Activated gamma-delta T cell (primary cell): ENCODE results near the gene WIPI1.
"Not testable (repeated sequence)": the region's sequence is repeated elsewhere in the genome, so short reads cannot be mapped to it uniquely, and the experiment has no call there.

Experiments
- DNase-seq: peaks from one replicate; lab custom pipeline; 2025; lab: John Stamatoyannopoulos, UW

WIPI1 gene

DNA sequence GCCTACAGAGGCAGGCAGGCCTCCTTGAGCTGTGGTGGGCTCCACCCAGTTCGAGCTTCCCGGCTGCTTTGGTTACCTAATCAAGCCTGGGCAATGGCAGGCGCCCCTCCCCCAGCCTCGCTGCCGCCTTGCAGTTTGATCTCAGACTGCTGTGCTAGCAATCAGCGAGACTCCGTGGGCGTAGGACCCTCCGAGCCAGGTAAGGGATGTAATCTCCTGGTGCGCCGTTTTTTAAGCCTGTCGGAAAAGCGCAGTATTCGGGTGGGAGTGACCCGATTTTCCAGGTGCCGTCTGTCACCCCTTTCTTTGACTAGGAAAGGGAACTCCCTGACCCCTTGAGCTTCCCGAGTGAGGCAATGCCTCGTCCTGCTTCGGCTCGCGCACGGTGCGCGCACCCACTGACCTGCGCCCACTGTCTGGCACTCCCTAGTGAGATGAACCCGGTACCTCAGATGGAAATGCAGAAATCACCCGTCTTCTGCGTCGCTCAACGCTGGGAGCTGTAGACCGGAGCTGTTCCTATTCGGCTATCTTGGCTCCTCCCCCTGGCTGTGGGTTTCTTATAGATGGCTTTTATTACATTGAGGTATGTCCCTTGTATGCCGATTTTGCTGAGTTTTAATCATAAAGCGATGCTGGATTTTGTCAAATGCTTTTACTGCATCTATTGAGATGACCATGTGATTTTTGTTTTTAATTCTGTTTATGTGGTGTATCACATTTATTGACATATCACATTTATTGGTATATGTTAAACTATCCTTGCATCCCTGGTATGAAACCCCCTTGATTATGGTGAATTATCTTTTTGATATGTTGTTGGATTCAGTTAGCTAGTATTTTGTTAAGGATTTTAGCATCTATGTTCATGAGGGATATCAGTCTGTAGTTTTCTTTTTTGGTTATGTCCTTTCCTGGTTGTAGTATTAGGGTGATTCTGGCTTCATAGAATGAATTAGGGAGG lies 43.4 kb downstream of the WIPI1 start:
- not testable (repeated sequence) for DNase-seq

GRCh38 chr17:68407656-68408055 lies 49.6 kb downstream of the WIPI1 start:
- not testable (repeated sequence) for DNase-seq

GRCh38 chr17:68403837-68404236 lies 53.5 kb downstream of the WIPI1 start:
- DNase-seq = not testable (repeated sequence)

GRCh38 chr17:68403122-68403521 lies 54.2 kb downstream of the WIPI1 start:
- DNase-seq = no peak

GRCh38 chr17:68401288-68401687 lies 56.0 kb downstream of the WIPI1 start:
- DNase-seq = no peak

- DNase-seq = no peak
These were observed 56.9 kb downstream of the WIPI1 start for GRCh38 chr17:68400404-68400735.

DNA sequence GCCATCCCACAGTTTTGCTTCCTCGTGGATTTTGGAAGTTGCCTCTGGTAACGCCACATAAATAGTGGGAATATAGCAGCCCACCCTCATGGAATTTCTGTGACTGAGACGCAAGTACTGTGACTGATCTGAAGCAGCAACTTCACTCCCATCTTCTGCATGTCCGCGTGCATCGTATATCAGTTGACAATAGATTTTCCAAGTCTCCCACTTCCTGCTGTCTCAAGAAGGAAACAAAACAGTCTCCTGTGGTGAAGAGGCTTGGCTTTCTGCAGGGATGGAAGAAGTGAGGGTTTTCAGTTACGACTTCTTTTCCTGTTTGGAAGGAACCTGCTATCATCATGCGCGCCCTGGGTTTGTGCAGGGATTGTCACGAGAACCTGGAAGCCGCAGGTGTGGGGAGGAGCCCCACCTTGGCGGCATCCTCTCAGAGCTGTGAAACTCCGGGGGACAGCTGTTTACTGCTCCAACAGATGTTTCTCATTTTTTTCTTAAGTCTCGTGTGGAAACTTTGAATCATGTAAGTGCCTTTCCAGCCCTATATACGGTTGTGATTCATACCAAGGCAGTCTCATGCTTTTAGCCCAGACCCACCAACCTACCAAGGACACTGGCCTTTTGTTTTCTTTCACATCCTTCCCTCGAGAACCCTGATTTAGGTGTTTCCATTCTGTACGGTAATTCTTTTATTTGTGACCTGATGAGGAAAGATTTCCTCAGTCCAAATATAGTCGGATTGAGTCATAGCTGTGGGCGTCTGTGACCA lies 57.5 kb downstream of the WIPI1 start:
- DNase-seq = no peak

- DNase-seq = no peak
These were observed 58.3 kb downstream of the WIPI1 start for GRCh38 chr17:68398691-68399637.

GRCh38 chr17:68397108-68397536 lies 60.2 kb downstream of the WIPI1 start:
- no peak for DNase-seq

DNA sequence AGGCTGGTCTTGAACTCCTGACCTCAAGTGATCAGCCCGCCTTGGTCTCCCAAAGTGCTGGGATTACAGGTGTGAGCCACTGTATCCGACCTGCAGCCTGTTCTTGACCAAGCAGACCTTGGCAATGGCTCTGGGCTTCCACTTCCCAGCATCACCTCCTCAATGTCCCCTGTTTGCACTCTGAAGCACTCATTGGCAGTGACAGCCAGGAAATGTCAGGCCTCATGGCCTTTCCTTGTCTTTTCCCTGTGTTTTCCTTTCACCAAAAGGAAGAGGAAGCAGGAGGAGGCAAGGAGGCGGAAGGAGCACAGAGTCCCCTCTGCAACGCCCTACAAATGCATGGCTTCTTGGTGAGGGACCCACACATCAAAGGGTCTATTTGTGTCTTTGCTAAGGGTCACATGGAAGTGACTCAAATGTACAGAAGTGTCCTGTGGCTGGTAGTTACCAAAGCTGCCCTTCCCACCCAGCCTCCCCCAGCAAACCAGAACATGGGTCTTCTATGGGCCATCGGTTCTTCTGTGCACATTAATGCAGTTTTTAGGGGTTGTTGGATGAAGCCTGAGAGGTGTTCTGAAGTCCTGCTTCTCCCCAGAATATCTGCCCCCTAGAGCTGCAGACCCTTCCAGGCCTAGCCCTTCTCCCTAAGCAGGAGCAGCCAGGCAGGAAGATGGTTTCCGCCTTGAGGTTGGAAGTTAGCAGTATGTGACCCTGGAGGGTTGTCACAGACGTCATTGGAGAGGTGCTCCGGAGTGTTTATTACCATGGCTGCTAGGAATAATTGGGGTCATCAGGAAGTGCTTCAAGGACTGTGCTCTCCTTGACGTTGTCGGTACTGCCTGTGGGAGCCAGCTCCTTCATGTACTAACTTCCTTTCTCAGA lies 60.8 kb downstream of the WIPI1 start:
- no peak for DNase-seq

DNA sequence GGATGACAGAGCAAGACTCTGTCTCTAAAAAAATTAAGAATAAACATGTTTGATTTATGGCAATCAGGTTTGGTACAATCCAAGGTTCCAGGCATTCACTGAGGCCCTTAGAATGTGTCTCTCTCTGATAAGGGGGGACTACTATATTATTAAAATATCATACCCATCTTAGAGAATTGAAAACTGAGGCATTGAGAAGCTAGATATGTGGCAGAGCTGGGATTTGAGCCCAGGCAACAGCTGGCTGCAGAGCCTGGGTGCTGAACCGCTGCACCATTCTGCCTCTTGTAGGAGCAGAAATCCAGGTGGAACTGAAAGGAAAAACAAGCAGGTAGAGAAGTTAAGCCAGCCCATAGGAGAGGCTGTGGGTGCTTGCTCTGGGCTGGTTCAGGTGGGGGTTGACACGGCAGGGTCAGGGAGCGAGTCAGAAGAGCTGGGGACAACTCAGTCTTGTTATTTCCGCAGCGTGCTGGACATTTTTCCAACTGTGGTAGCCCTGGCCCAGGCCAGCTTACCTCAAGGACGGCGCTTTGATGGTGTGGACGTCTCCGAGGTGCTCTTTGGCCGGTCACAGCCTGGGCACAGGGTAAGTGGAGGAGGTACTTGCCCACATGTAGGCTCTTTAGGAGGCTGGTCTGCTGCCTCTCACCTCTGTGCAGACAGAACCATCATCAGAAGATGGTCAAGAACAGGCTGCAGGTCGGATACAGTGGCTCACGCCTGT lies 62.5 kb downstream of the WIPI1 start:
- no peak for DNase-seq

- no peak for DNase-seq
These were observed 65.6 kb downstream of the WIPI1 start for GRCh38 chr17:68391561-68392268.

GRCh38 chr17:68390888-68391545 lies 66.3 kb downstream of the WIPI1 start:
- DNase-seq = no peak

GRCh38 chr17:68389041-68389440 lies 68.3 kb downstream of the WIPI1 start:
- no peak for DNase-seq

- no peak for DNase-seq
These were observed 69.7 kb downstream of the WIPI1 start for GRCh38 chr17:68387435-68388218.

- DNase-seq = no peak
These were observed 71.6 kb downstream of the WIPI1 start for GRCh38 chr17:68385490-68386215.

- DNase-seq = no peak
These were observed 72.4 kb downstream of the WIPI1 start for GRCh38 chr17:68384941-68385340.
